ENCODE data around the gene MTHFR. TPM values are rescaled to one million over a fixed set of nuclear protein-coding genes. Genes with fewer than 3 reads are reported as not detected.

MTHFR gene
- total and polyA plus RNA-seq, 2 of the 4 experiments (the other 2 are of a cell fraction) = 7.3 to 7.4 TPM

DNA sequence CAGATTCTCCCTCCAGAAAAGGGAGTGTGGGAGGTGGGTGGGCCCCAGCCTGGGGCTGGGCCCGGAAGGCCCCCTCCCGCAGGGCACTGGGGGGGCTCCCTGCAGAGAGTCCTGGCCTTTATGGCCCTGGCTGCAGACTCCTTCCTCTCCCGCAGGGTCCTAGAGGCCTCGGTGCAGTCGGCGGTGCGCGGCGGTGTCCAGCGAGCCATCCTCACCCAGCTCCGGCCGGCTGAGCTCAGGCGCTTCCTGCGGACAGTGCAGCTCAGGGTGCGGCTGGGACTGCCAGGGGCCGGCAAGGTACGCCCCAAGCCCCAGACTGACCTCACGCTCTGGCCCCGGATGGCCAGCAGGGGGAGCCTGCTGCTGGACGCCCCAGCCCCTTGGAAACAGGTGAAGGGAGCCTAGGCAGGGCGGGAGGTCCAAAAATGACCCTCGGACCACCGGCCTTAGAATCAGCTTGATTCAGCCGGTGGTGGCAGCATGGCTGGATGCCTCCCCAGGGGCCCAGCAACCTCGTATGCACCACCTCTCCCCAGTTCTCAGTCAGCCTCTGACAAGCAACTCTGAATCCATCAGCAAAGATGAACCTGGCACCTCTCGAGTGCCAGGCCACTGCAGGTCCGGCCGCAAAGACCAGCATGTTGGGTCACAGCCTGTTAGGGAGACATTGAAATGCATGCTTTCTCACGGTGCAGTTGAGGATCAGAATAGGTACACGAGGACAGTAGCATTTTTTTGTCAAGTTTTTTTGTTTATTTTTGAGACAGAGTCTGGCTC, 20.6 kb downstream of the MTHFR start:
- Histone ChIP-seq H3K9me1 (ENCODE audit: insufficient read depth, low read length) (peaks cover 14% of the 10 kb centered on the region), H3K14ac (replicated peaks; ENCODE audit: low read depth, low read length) (no peak overlapping the region), H3K27me3 (ENCODE audit: control insufficient read depth, insufficient read depth, low read length) (no peaks in the 10 kb centered on the region; the same call in 1 of the 2 replicates), H2BK20ac (ENCODE audit: low read depth, low read length) (no peak overlapping the region), H2AFZ (replicated peaks; ENCODE audit: low read length, poor library complexity) (peak overlapping the region; percentile 92), H3K9me3 (ENCODE audit: control insufficient read depth, insufficient read depth, low read length) (no peaks in the 10 kb centered on the region), H4K8ac (ENCODE audit: low read depth in 2 of 2, low read length in 2 of 2) (peak overlapping the region in 1 of 2 experiments; percentile 84; a peak in 2 of 4 replicates), H3K36me3 (ENCODE audit: control insufficient read depth, insufficient read depth, low read length) (peaks cover 5% of the 10 kb centered on the region; the same call in 1 of the 2 replicates), H3K4me3 (ENCODE audit: insufficient read depth, low read depth, low read length) (no peak overlapping the region), H4K5ac (ENCODE audit: low read depth, low read length) (peak overlapping the region; percentile 80; the same call in 1 of the 2 replicates), H4K20me1 (ENCODE audit: insufficient read depth, low read length) (no peaks in the 10 kb centered on the region), H2AK9ac (replicated peaks; ENCODE audit: low read depth, low read length, poor library complexity) (peak overlapping the region; percentile 87), H3K18ac (ENCODE audit: low read depth, low read length) (no peak overlapping the region; the same call in 1 of the 2 replicates), H3K27ac (ENCODE audit: insufficient read depth, low read length) (no peak overlapping the region), H2BK120ac (ENCODE audit: low read depth, low read length) (no peak overlapping the region), H3K9ac (ENCODE audit: low read depth, low read length) (peak overlapping the region; percentile 13; the same call in 1 of the 2 replicates), H2AK5ac (ENCODE audit: low read depth, low read length) (no peak overlapping the region), H3K56ac (ENCODE audit: extremely low read depth, insufficient read depth, low read length) (no peak overlapping the region), H3K4me1 (ENCODE audit: control insufficient read depth, insufficient read depth, low read length) (peaks cover 20% of the 10 kb centered on the region), H2BK5ac (ENCODE audit: low read depth, low read length, poor library complexity, severe bottlenecking) (no peak overlapping the region), H3K4ac (ENCODE audit: low read depth, low read length) (peak overlapping the region; percentile 19; the same call in 1 of the 2 replicates), H3K23ac (ENCODE audit: low read depth, low read length) (no peak overlapping the region), H4K91ac (ENCODE audit: insufficient read depth, low read depth, low read length) (peak overlapping the region; percentile 13; the same call in 1 of the 2 replicates), H3K79me1 (ENCODE audit: low read depth in 1 of 2, low read length in 2 of 2) (peaks cover 0 to 7% of the 10 kb centered on the region in 2 experiments; a peak in 2 of 4 replicates), H2BK15ac (ENCODE audit: low read depth, low read length) (no peak overlapping the region), H3K4me2 (ENCODE audit: low read depth, low read length) (peak overlapping the region; percentile 1; the same call in 1 of the 2 replicates)
- ChIA-PET CTCF (interaction anchor here (0.6 to 1.5 kb wide), 4 partner anchors 9 to 22 kb away, joined by 3 to 5 read pairs (median 4); no protein-coding TSS in a partner anchor), POLR2A (ENCODE audit: unreplicated experiment) (no interaction called here)
- intact Hi-C loops (cut with micrococcal nuclease) (no loop called here), in situ Hi-C loops (cut with MboI; ENCODE audit: low sequenced_read_pairs) (no loop called here), dilution Hi-C loops (cut with HindIII; ENCODE audit: low sequenced_read_pairs, unreplicated experiment) (no loop called here)
- TF ChIP-seq RCOR1 (IDR thresholded peaks at IDR 0.05; ENCODE audit: insufficient replicate concordance, low read length) = no peak
- TF ChIP-seq, protein P1, sequence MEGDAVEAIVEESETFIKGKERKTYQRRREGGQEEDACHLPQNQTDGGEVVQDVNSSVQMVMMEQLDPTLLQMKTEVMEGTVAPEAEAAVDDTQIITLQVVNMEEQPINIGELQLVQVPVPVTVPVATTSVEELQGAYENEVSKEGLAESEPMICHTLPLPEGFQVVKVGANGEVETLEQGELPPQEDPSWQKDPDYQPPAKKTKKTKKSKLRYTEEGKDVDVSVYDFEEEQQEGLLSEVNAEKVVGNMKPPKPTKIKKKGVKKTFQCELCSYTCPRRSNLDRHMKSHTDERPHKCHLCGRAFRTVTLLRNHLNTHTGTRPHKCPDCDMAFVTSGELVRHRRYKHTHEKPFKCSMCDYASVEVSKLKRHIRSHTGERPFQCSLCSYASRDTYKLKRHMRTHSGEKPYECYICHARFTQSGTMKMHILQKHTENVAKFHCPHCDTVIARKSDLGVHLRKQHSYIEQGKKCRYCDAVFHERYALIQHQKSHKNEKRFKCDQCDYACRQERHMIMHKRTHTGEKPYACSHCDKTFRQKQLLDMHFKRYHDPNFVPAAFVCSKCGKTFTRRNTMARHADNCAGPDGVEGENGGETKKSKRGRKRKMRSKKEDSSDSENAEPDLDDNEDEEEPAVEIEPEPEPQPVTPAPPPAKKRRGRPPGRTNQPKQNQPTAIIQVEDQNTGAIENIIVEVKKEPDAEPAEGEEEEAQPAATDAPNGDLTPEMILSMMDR (conservative IDR thresholded peaks at IDR 0.05; ENCODE audit: low read depth, low read length) = peak; percentile 60
- peak; percentile 41; the same call in 1 of the 2 replicates for TF ChIP-seq SMC3 (IDR thresholded peaks at IDR 0.05; ENCODE audit: low read depth, low read length)
- no peak for TF ChIP-seq MAFK (IDR thresholded peaks at IDR 0.05; ENCODE audit: low read depth, low read length)
- TF ChIP-seq RAD21 (IDR thresholded peaks at IDR 0.05; ENCODE audit: low read length) = peak; percentile 48
- TF ChIP-seq MAZ (IDR thresholded peaks at IDR 0.05; ENCODE audit: borderline replicate concordance, low read depth, low read length) = peak; percentile 37; the same call in 1 of the 2 replicates
- no TSS peak for BruUV-seq (replicated peaks)
- peak; percentile 21 for DNase-seq
- ATAC-seq (ENCODE audit: low read depth) = peak; percentile 68
- 19% methylated on average over 24 of the region's 30 CpGs; no CpG with 5 or more reads in 1 of the 2 experiments for WGBS, 2 experiments (ENCODE audit: extremely low coverage in 2 of 2, insufficient read length in 1 of 2)
